H9 (cell line): ENCODE results near the gene SPTSSB. TPM values are rescaled to one million over a fixed set of nuclear protein-coding genes. Genes with fewer than 3 reads are reported as not detected.
A peak's percentile ranks its signal among the peaks of the same experiment; 100 is the strongest.

Source experiments
- DNase-seq: peaks from one replicate; pipeline ENCODE4 v3.0.0-alpha.2; 2017
- H2AFZ ChIP-seq: one replicate; pipeline ENCODE4 v1.6.1; 2013; ENCODE audit warnings: mild to moderate bottlenecking, low read length, control low read depth, moderate library complexity
- H2AK5ac ChIP-seq: 2 replicates; pipeline ENCODE4 v1.6.1; 2013; ENCODE audit warnings: low read length, control low read depth, mixed read lengths; ENCODE audit not compliant: insufficient read length
- H2BK120ac ChIP-seq: one replicate; pipeline ENCODE4 v1.6.1; 2013; ENCODE audit warnings: low read depth, mild to moderate bottlenecking, low read length, control low read depth, inconsistent platforms; ENCODE audit not compliant: poor library complexity, severe bottlenecking
- H2BK12ac ChIP-seq: 2 replicates; pipeline ENCODE4 v1.6.1; 2013; ENCODE audit warnings: low read length, control low read depth, mixed read lengths, low read depth; ENCODE audit not compliant: insufficient read length
- H2BK15ac ChIP-seq: 2 replicates; pipeline ENCODE4 v1.6.1; 2013; ENCODE audit warnings: low read depth, low read length, control low read depth
- H2BK20ac ChIP-seq: one replicate; pipeline ENCODE4 v1.6.1; 2013; ENCODE audit warnings: low read depth, mild to moderate bottlenecking, low read length, control low read depth, inconsistent platforms; ENCODE audit not compliant: poor library complexity, severe bottlenecking
- H2BK5ac ChIP-seq: 2 replicates; pipeline ENCODE4 v1.6.1; 2013; ENCODE audit warnings: low read length, control low read depth, mixed read lengths; ENCODE audit not compliant: insufficient read length
- H3K14ac ChIP-seq: 2 replicates; pipeline ENCODE4 v1.6.1; 2013; ENCODE audit warnings: low read length, control low read depth; ENCODE audit not compliant: insufficient read depth
- H3K18ac ChIP-seq: 2 replicates; pipeline ENCODE4 v1.6.1; 2013; ENCODE audit warnings: low read depth, mild to moderate bottlenecking, mixed read lengths, low read length, control low read depth; ENCODE audit not compliant: insufficient read length
- H3K23ac ChIP-seq: 2 replicates; pipeline ENCODE4 v1.6.1; 2013; ENCODE audit warnings: low read length, control low read depth, mixed read lengths, low read depth; ENCODE audit not compliant: insufficient read length
- H3K23me2 ChIP-seq: 2 replicates; pipeline ENCODE4 v1.6.1; 2013; ENCODE audit warnings: low read depth, mild to moderate bottlenecking, mixed read lengths, low read length, control low read depth; ENCODE audit not compliant: insufficient read length, poor library complexity, severe bottlenecking
- H3K27ac ChIP-seq: 2 replicates; pipeline ENCODE4 v1.5.1; 2013; ENCODE audit warnings: low read length, control low read depth, mixed read lengths, low read depth; ENCODE audit not compliant: insufficient read length
- H3K27me3 ChIP-seq: 2 replicates; pipeline ENCODE4 v1.6.1; 2013; ENCODE audit warnings: low read length, control low read depth, inconsistent platforms; ENCODE audit not compliant: insufficient read depth
- H3K4ac ChIP-seq: 2 replicates; pipeline ENCODE4 v1.6.1; 2013; ENCODE audit warnings: low read depth, mild to moderate bottlenecking, control low read depth, inconsistent platforms, low read length, moderate library complexity
- H3K4me1 ChIP-seq: 2 replicates; pipeline ENCODE4 v1.6.1; 2013; ENCODE audit warnings: low read length, control low read depth, inconsistent platforms; ENCODE audit not compliant: insufficient read depth
- H3K4me2 ChIP-seq: 2 replicates; pipeline ENCODE4 v1.6.1; 2013; ENCODE audit warnings: low read length, control low read depth, mixed read lengths; ENCODE audit not compliant: insufficient read length, insufficient read depth
- H3K56ac ChIP-seq: 2 replicates; pipeline ENCODE4 v1.6.1; 2013; ENCODE audit warnings: low read depth, mild to moderate bottlenecking, mixed read lengths, low read length, control low read depth; ENCODE audit not compliant: insufficient read length
- H3K79me1 ChIP-seq: 2 replicates; pipeline ENCODE4 v1.6.1; 2013; ENCODE audit warnings: low read depth, mild to moderate bottlenecking, moderate library complexity, low read length, control low read depth, inconsistent platforms; ENCODE audit not compliant: insufficient read depth, poor library complexity, severe bottlenecking
- H3K79me2 ChIP-seq: 2 replicates; pipeline ENCODE4 v1.6.1; 2013; ENCODE audit warnings: low read length, control low read depth, inconsistent platforms; ENCODE audit not compliant: insufficient read depth
- H3K9ac ChIP-seq: 2 replicates; pipeline ENCODE4 v1.6.1; 2013; ENCODE audit warnings: low read length, control low read depth, mixed read lengths; ENCODE audit not compliant: insufficient read length; ENCODE audit errors: extremely low read depth
- H3K9me3 ChIP-seq: one replicate; pipeline ENCODE4 v1.6.1; 2013; ENCODE audit warnings: low read depth, low read length, inconsistent platforms; ENCODE audit not compliant: control insufficient read depth
- H3T11ph ChIP-seq: one replicate; pipeline ENCODE4 v1.6.1; 2013; ENCODE audit warnings: mild to moderate bottlenecking, low read length, control low read depth, inconsistent platforms
- H4K20me1 ChIP-seq: one replicate; pipeline ENCODE4 v1.6.1; 2013; ENCODE audit not compliant: control insufficient read depth, insufficient read length, insufficient read depth
- H4K5ac ChIP-seq: 2 replicates; pipeline ENCODE4 v1.6.1; 2013; ENCODE audit warnings: low read depth, mild to moderate bottlenecking, mixed read lengths, low read length, control low read depth; ENCODE audit not compliant: insufficient read length
- H4K8ac ChIP-seq: replicated peaks from 2 replicates; pipeline ENCODE4 v1.6.1; 2013; ENCODE audit warnings: low read length, control low read depth, mixed read lengths, low read depth; ENCODE audit not compliant: insufficient read length
- H4K91ac ChIP-seq: 2 replicates; pipeline ENCODE4 v1.6.1; 2013; ENCODE audit warnings: low read depth, mild to moderate bottlenecking, moderate library complexity, mixed read lengths, low read length, control low read depth; ENCODE audit not compliant: insufficient read length
- H3K27ac Mint-ChIP-seq, 3 experiments: 2 replicates in 2 of 3; 3 replicates in 1 of 3; pipeline ENCODE4 v1.8.0; 2020 to 2021; ENCODE audit warnings: mixed read lengths in 3 of 3, mild to moderate bottlenecking in 1 of 3, moderate library complexity in 1 of 3
- H3K27me3 Mint-ChIP-seq: 2 replicates; pipeline ENCODE4 v1.8.0; 2021; ENCODE audit warnings: low read depth, mild to moderate bottlenecking, moderate library complexity, mixed read lengths
- H3K36me3 Mint-ChIP-seq, 3 experiments: 2 replicates in 2 of 3; 3 replicates in 1 of 3; pipeline ENCODE4 v1.8.0; 2020 to 2021; ENCODE audit warnings: low read depth in 3 of 3, mixed read lengths in 3 of 3; ENCODE audit not compliant: insufficient read depth in 1 of 3
- H3K4me1 Mint-ChIP-seq, 2 experiments: 2 replicates each; pipeline ENCODE4 v1.8.0; 2020; ENCODE audit warnings: mixed read lengths in 2 of 2
- H3K4me3 Mint-ChIP-seq, 2 experiments: 2 replicates in 1 of 2; 3 replicates in 1 of 2; pipeline ENCODE4 v1.8.0; 2020 to 2021; ENCODE audit warnings: mild to moderate bottlenecking in 2 of 2, mixed read lengths in 2 of 2, moderate library complexity in 1 of 2
- H3K9me3 Mint-ChIP-seq, 2 experiments: 2 replicates in 1 of 2; 3 replicates in 1 of 2; pipeline ENCODE4 v1.8.0; 2020; ENCODE audit warnings: mild to moderate bottlenecking in 2 of 2, mixed read lengths in 2 of 2, moderate library complexity in 1 of 2
- CTCF ChIP-seq: fragments of 200-600 bp; sonication (generic); conservative IDR thresholded peaks from 3 replicates; pipeline ENCODE4 v1.8.0; 2021; ENCODE audit warnings: antibody characterized with exemption, mild to moderate bottlenecking
- WGBS: extraction: QIAGEN DNeasy Blood & Tissue Kit; methylation state at CpG from one replicate; pipeline ENCODE4 v1.1.7; 2013; ENCODE audit warnings: missing lambda C conversion rate, low lambda C conversion rate, mixed read lengths; ENCODE audit not compliant: insufficient read length; ENCODE audit errors: extremely low coverage; 5-methylcytosine and 5-hydroxymethylcytosine counted together
- total RNA-seq: library from RNA; stranded (reverse); gene quantifications from 2 replicates; pipeline ENCODE4 v1.2.1, GENCODE V29; 2021

SPTSSB gene
- total RNA-seq, 1 experiment from 2014 or later: 3.5 TPM

GRCh38 chr3:161372321-161373260 lies 1.3 kb upstream of the SPTSSB start:
- Histone ChIP-seq H2BK20ac (no peak overlapping the region), H3K9me3 (no peaks in the 10 kb centered on the region), H3K27ac (no peak overlapping the region), H3K4ac (no peak overlapping the region), H3K79me2 (no peaks in the 10 kb centered on the region), H4K91ac (no peak overlapping the region), H3T11ph (no peak overlapping the region), H2BK5ac (no peak overlapping the region), H3K27me3 (no peaks in the 10 kb centered on the region), H4K20me1 (no peaks in the 10 kb centered on the region), H3K79me1 (no peaks in the 10 kb centered on the region), H3K18ac (peak overlapping the region; percentile 46), H3K14ac (peak overlapping the region; percentile 79), H3K23ac (no peak overlapping the region), H4K5ac (no peak overlapping the region), H2BK120ac (no peak overlapping the region), H3K4me2 (peak overlapping the region; percentile 44), H4K8ac (no peak overlapping the region), H2AFZ (no peak overlapping the region), H2BK15ac (no peak overlapping the region), H2AK5ac (no peak overlapping the region), H3K4me1 (peaks cover 4% of the 10 kb centered on the region; the same call in 1 of the 2 replicates), H3K56ac (no peak overlapping the region), H3K9ac (no peak overlapping the region), H2BK12ac (no peak overlapping the region), H3K23me2 (peaks cover 19% of the 10 kb centered on the region)
- Mint-ChIP-seq H3K4me1 (peaks cover 26 to 30% of the 10 kb centered on the region in 2 experiments), H3K27ac (peak overlapping the region in 1 of 3 experiments; percentile 67; a peak in 3 of 7 replicates), H3K9me3 (no peaks in the 10 kb centered on the region), H3K36me3 (no peaks in the 10 kb centered on the region), H3K4me3 (peak overlapping the region; percentile 77 to 92), H3K27me3 (peaks cover 20% of the 10 kb centered on the region)
- TF ChIP-seq CTCF: no peak
- no CpG with 5 or more reads among the region's 55 CpGs for WGBS
- DNase-seq: peak; percentile 73
